Naive thymus-derived CD4-positive, alpha-beta T cell (primary cell): Measurements from ENCODE around the gene CDH12. TPM values are rescaled to one million over a fixed set of nuclear protein-coding genes. Genes with fewer than 3 reads are reported as not detected.

Source experiments
- ATAC-seq: fragments of 150-1000 bp; cut with Tn5 transposase; 2 replicates; pipeline ENCODE4 v1.10.0; 2021; ENCODE audit warnings: mild to moderate bottlenecking, moderate library complexity
- CTCF ChIA-PET: fragments of 350-600 bp; sonication (Branson Sonifier 250); formaldehyde crosslinking; loops from one replicate; lab custom pipeline; 2021; ENCODE audit warnings: antibody characterized with exemption; lab: Charles Lee
- POLR2A ChIA-PET: fragments of 350-600 bp; sonication (Branson Sonifier 250); formaldehyde crosslinking; loops from one replicate; lab custom pipeline; 2021; ENCODE audit warnings: antibody characterized with exemption, inconsistent platforms; lab: Charles Lee
- DNase-seq, 9 donors: peaks; one replicate each; pipeline versions ENCODE4 v3.0.0 to v3.0.0-alpha.2; 2020 to 2022; ENCODE audit warnings: mixed read lengths in 1 of 9
- H3K27ac ChIP-seq: one replicate; pipeline ENCODE4 v1.7.0; 2013; ENCODE audit warnings: mild to moderate bottlenecking, low read depth, low read length, moderate library complexity
- H3K27me3 ChIP-seq, 2 donors: one replicate each; pipeline ENCODE4 v1.7.0; 2013; ENCODE audit warnings: low read length in 2 of 2, mild to moderate bottlenecking in 2 of 2, moderate library complexity in 2 of 2; ENCODE audit not compliant: control insufficient read depth in 2 of 2, insufficient read depth in 2 of 2
- H3K36me3 ChIP-seq, 3 experiments: 1 replicate in 2 of 3; 2 replicates in 1 of 3; pipeline ENCODE4 v1.7.0; 2013; ENCODE audit warnings: low read length in 3 of 3, mild to moderate bottlenecking in 3 of 3, moderate library complexity in 1 of 3; ENCODE audit not compliant: insufficient read depth in 3 of 3, control insufficient read depth in 2 of 3
- H3K4me1 ChIP-seq, 2 donors: one replicate each; pipeline ENCODE4 v1.7.0; 2013; ENCODE audit warnings: low read length in 2 of 2, mild to moderate bottlenecking in 2 of 2, moderate library complexity in 1 of 2; ENCODE audit not compliant: control insufficient read depth in 2 of 2, insufficient read depth in 2 of 2
- H3K4me3 ChIP-seq: 2 replicates; pipeline ENCODE4 v1.7.0; 2013; ENCODE audit warnings: mild to moderate bottlenecking, low read length
- H3K9me3 ChIP-seq, 3 experiments: 1 replicate in 2 of 3; 2 replicates in 1 of 3; pipeline ENCODE4 v1.7.0; 2013; ENCODE audit warnings: low read length in 3 of 3; ENCODE audit not compliant: control insufficient read depth in 2 of 3
- H3K27ac Mint-ChIP-seq, 9 donors: one replicate each; pipeline ENCODE4 v1.8.0; 2020 to 2022; ENCODE audit warnings: mixed read lengths in 9 of 9, mild to moderate bottlenecking in 8 of 9, moderate library complexity in 5 of 9, inconsistent platforms in 2 of 9
- H3K27me3 Mint-ChIP-seq, 5 donors: one replicate each; pipeline ENCODE4 v1.8.0; 2021 to 2022; ENCODE audit warnings: mixed read lengths in 5 of 5, mild to moderate bottlenecking in 1 of 5
- H3K36me3 Mint-ChIP-seq, 5 donors: one replicate each; pipeline ENCODE4 v1.8.0; 2020 to 2022; ENCODE audit warnings: mixed read lengths in 5 of 5, mild to moderate bottlenecking in 3 of 5, inconsistent platforms in 1 of 5
- H3K4me1 Mint-ChIP-seq, 7 donors: one replicate each; pipeline ENCODE4 v1.8.0; 2020 to 2022; ENCODE audit warnings: mixed read lengths in 7 of 7, mild to moderate bottlenecking in 3 of 7, inconsistent platforms in 1 of 7
- H3K4me3 Mint-ChIP-seq, 10 donors: one replicate each; pipeline ENCODE4 v1.8.0; 2020 to 2022; ENCODE audit warnings: mild to moderate bottlenecking in 10 of 10, mixed read lengths in 10 of 10, moderate library complexity in 6 of 10, inconsistent platforms in 2 of 10
- H3K9me3 Mint-ChIP-seq, 11 donors: one replicate each; pipeline ENCODE4 v1.8.0; 2020 to 2022; ENCODE audit warnings: mixed read lengths in 11 of 11, mild to moderate bottlenecking in 4 of 11, inconsistent platforms in 1 of 11, moderate library complexity in 1 of 11
- intact Hi-C, 2 donors: fragments of 100-400 bp; cut with micrococcal nuclease; formaldehyde crosslinking; loops; one replicate each; pipeline ENCODE4 v1.15.1; 2023
- polyA plus RNA-seq, 2 donors: library from polyadenylated mRNA; unstranded; fragments of 300-500 nt; fragmentation: Illumina TruSeq; gene quantifications; one replicate each; pipeline ENCODE4 v1.2.3, GENCODE V29; 2021
- total RNA-seq, 6 experiments: library from RNA in 5 of 6; stranded (reverse) in 5 of 6; gene quantifications; 1 replicate in 5 of 6; 2 replicates in 1 of 6; pipeline ENCODE4 v1.2.3 and lab custom pipeline; 2021 to 2026

The CDH12 gene
- total and polyA plus RNA-seq, 7 experiments from 2014 or later, result not detected

- Histone ChIP-seq H3K27ac (no peak overlapping the region), H3K9me3 (no peaks in the 10 kb centered on the region), H3K36me3 (no peaks in the 10 kb centered on the region), H3K4me1 (no peaks in the 10 kb centered on the region), H3K4me3 (no peak overlapping the region), H3K27me3 (no peaks in the 10 kb centered on the region)
- Mint-ChIP-seq H3K4me3 (no peak overlapping the region), H3K9me3 (peaks cover 0 to 15% (median 6%) of the 10 kb centered on the region in 11 donors), H3K27ac (no peak overlapping the region), H3K36me3 (no peaks in the 10 kb centered on the region), H3K4me1 (no peaks in the 10 kb centered on the region), H3K27me3 (no peaks in the 10 kb centered on the region)
- POLR2A ChIA-PET, result no interaction called here
- CTCF ChIA-PET, result no interaction called here
- intact Hi-C loops, result no loop called here
- ATAC-seq (no peak), DNase-seq (no peak)
Observed at GRCh38 chr5:21862986-21863385, 990.2 kb downstream of the CDH12 start.

DNA sequence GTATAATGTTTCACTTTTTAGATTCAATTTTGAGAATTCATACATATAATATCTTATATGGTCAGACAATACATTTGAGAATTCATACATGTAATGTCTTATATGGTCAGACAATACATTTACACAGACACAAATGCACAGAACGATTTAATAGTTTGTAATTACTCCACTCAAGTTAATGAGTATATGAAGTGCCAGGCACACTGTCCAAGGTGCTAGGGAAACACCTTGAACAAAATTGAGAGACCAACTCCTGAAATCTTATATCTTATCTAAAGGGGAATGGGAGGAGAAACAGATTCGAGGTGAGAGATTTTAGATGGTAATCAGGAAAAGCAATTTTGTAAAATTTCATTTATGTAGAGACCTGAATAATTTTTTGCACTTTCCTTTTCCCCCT is 994.7 kb downstream of the CDH12 start:
- Histone ChIP-seq H3K27ac (no peak overlapping the region), H3K4me1 (no peaks in the 10 kb centered on the region), H3K9me3 (no peaks in the 10 kb centered on the region), H3K4me3 (no peak overlapping the region), H3K36me3 (no peaks in the 10 kb centered on the region), H3K27me3 (no peaks in the 10 kb centered on the region)
- no peak overlapping the region for H3K27ac Mint-ChIP-seq
- no peaks in the 10 kb centered on the region for H3K4me1 Mint-ChIP-seq
- DNase-seq (no peak), ATAC-seq (no peak)
- no peaks in the 10 kb centered on the region for H3K36me3 Mint-ChIP-seq
- H3K9me3 Mint-ChIP-seq, result peaks cover 0 to 7% (median 0%) of the 10 kb centered on the region in 11 donors
- CTCF ChIA-PET, result no interaction called here
- no peak overlapping the region for H3K4me3 Mint-ChIP-seq
- POLR2A ChIA-PET, result no interaction called here
- intact Hi-C loops, result no loop called here
- no peaks in the 10 kb centered on the region for H3K27me3 Mint-ChIP-seq

- Mint-ChIP-seq H3K9me3 (peaks cover 0 to 9% (median 0%) of the 10 kb centered on the region in 11 donors), H3K36me3 (no peaks in the 10 kb centered on the region), H3K27ac (no peak overlapping the region), H3K27me3 (no peaks in the 10 kb centered on the region), H3K4me3 (no peak overlapping the region), H3K4me1 (no peaks in the 10 kb centered on the region)
- H3K27me3 ChIP-seq, result no peaks in the 10 kb centered on the region
- no peaks in the 10 kb centered on the region for H3K9me3 ChIP-seq
- no peaks in the 10 kb centered on the region for H3K4me1 ChIP-seq
- no peak for DNase-seq
- H3K36me3 ChIP-seq, result no peaks in the 10 kb centered on the region
- intact Hi-C loops, result no loop called here
- no peak overlapping the region for H3K4me3 ChIP-seq
- ATAC-seq, result no peak
- ChIA-PET POLR2A (no interaction called here), CTCF (no interaction called here)
- no peak overlapping the region for H3K27ac ChIP-seq
Observed at GRCh38 chr5:21856987-21857386, 996.2 kb downstream of the CDH12 start.

DNA sequence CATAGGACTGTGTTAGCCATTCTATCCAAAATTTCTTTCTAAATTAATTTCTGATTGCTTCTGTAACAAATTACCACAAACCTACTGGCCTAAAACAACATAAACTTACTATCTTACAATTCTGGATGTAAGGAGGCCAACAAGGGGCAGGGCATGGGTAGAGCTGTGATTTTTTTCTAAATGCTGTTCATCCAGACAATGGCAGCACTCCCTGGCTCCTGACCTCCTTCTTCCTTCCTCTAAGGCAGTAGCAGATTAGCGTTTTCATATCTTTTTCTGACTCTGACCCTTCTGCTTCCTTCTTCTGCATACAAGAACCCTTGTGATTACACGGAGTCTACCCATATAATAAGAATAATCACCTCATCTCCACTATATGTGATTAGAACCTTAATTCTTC is 1005.8 kb downstream of the CDH12 start:
- Mint-ChIP-seq H3K27ac (no peak overlapping the region), H3K4me3 (no peak overlapping the region), H3K36me3 (no peaks in the 10 kb centered on the region), H3K9me3 (peaks cover 0 to 20% (median 6%) of the 10 kb centered on the region in 11 donors), H3K27me3 (no peaks in the 10 kb centered on the region), H3K4me1 (no peaks in the 10 kb centered on the region)
- intact Hi-C loops, result no loop called here
- Histone ChIP-seq H3K36me3 (no peaks in the 10 kb centered on the region), H3K27me3 (no peaks in the 10 kb centered on the region), H3K9me3 (no peaks in the 10 kb centered on the region), H3K4me3 (no peak overlapping the region), H3K4me1 (no peaks in the 10 kb centered on the region), H3K27ac (no peak overlapping the region)
- ChIA-PET CTCF (no interaction called here), POLR2A (no interaction called here)
- no peak for DNase-seq
- ATAC-seq, result no peak

DNA sequence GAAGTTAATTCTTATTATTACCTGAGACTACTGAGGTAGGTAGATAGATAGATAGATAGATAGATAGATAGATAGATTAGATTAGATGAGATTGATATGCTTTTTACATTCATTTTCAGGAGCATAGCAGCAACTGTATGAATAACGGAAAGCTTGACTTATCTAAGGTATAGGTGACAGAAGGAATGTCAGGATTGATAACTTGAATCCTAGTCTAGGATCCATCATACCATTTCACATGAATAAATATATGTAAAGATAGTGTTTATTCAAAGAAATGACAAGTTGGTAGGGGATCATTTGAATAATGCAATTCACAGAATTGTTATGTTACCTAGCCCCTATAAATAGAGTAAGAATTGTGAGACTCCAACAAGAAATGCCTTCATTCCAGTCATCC is 1008.2 kb downstream of the CDH12 start:
- intact Hi-C loops, result no loop called here
- no peaks in the 10 kb centered on the region for H3K9me3 ChIP-seq
- Mint-ChIP-seq H3K27me3 (no peaks in the 10 kb centered on the region), H3K9me3 (peaks cover 0 to 20% (median 7%) of the 10 kb centered on the region in 11 donors), H3K4me3 (no peak overlapping the region), H3K27ac (no peak overlapping the region), H3K4me1 (no peaks in the 10 kb centered on the region), H3K36me3 (no peaks in the 10 kb centered on the region)
- POLR2A ChIA-PET, result interaction anchor here (0.6 kb wide), 1 partner anchor 17 kb away, joined by 4 read pairs; no protein-coding TSS in a partner anchor
- no peaks in the 10 kb centered on the region for H3K4me1 ChIP-seq
- ATAC-seq, result no peak
- H3K27me3 ChIP-seq, result no peaks in the 10 kb centered on the region
- H3K4me3 ChIP-seq, result no peak overlapping the region
- no peak for DNase-seq
- CTCF ChIA-PET, result no interaction called here
- H3K27ac ChIP-seq, result no peak overlapping the region
- no peaks in the 10 kb centered on the region for H3K36me3 ChIP-seq

GRCh38 chr5:21834863-21835262 is 1018.3 kb downstream of the CDH12 start:
- POLR2A ChIA-PET, result no interaction called here
- Mint-ChIP-seq H3K4me1 (no peaks in the 10 kb centered on the region), H3K9me3 (peaks cover 0 to 16% (median 4%) of the 10 kb centered on the region in 11 donors), H3K36me3 (no peaks in the 10 kb centered on the region), H3K27ac (no peak overlapping the region), H3K27me3 (no peaks in the 10 kb centered on the region), H3K4me3 (no peak overlapping the region)
- CTCF ChIA-PET, result no interaction called here
- Histone ChIP-seq H3K4me1 (no peaks in the 10 kb centered on the region), H3K27ac (no peak overlapping the region), H3K27me3 (no peaks in the 10 kb centered on the region), H3K9me3 (no peaks in the 10 kb centered on the region), H3K4me3 (no peak overlapping the region), H3K36me3 (no peaks in the 10 kb centered on the region)
- ATAC-seq, result no peak
- no peak for DNase-seq
- intact Hi-C loops, result no loop called here

DNA sequence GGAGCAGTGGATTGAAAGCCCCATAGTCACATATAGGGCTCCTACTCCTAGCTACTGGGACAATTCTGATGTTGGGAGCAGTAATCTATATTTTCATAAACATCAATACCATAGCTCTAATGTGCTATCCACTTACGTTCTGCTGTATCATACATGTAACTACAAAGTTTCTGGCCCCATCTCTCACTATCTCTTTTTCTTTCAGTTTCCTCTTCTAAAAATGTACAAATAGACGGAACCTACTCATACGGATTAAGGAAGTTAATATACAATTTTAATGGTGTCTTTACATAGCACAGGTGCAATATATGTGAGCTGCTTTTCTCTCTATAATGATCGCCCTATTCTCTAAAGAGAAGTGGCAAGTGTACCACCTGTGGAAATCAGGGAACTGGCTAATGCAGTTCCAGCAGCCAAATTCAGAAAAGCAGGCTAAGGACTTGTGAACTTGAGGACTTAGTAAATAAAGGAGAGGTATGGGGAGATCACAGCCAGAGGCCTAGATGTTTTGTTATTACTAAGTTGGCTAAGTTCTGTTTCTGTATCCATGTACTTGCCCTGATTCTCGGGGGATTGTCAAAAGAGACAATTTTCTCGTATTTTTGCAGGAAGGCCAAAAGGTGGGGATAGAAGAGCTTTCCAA is 1021.9 kb downstream of the CDH12 start:
- ChIA-PET CTCF (no interaction called here), POLR2A (no interaction called here)
- Histone ChIP-seq H3K27me3 (no peaks in the 10 kb centered on the region), H3K4me3 (no peak overlapping the region), H3K4me1 (no peaks in the 10 kb centered on the region), H3K27ac (no peak overlapping the region), H3K9me3 (no peaks in the 10 kb centered on the region), H3K36me3 (no peaks in the 10 kb centered on the region)
- ATAC-seq (peak; percentile 31), DNase-seq (no peak)
- no peaks in the 10 kb centered on the region for H3K36me3 Mint-ChIP-seq
- H3K27me3 Mint-ChIP-seq, result no peaks in the 10 kb centered on the region
- H3K27ac Mint-ChIP-seq, result no peak overlapping the region
- H3K4me3 Mint-ChIP-seq, result no peak overlapping the region
- intact Hi-C loops, result no loop called here
- no peaks in the 10 kb centered on the region for H3K4me1 Mint-ChIP-seq
- peaks cover 0 to 6% (median 3%) of the 10 kb centered on the region in 11 donors for H3K9me3 Mint-ChIP-seq
